ENCODE data around the gene EME2. TPM values are rescaled to one million over a fixed set of nuclear protein-coding genes. Genes with fewer than 3 reads are reported as not detected.
A peak's percentile ranks its signal among the peaks of the same experiment; 100 is the strongest.

Gene EME2
- total RNA-seq, 1 donor from 2014 or later = 5.2 TPM

GRCh38 chr16:1771864-1772361 lies 697 bp upstream of the EME2 start:
- no peaks in the 10 kb centered on the region for H3K27me3 ChIP-seq (ENCODE audit: control insufficient read depth in 3 of 3, insufficient read depth in 3 of 3, low read length in 3 of 3)

DNA sequence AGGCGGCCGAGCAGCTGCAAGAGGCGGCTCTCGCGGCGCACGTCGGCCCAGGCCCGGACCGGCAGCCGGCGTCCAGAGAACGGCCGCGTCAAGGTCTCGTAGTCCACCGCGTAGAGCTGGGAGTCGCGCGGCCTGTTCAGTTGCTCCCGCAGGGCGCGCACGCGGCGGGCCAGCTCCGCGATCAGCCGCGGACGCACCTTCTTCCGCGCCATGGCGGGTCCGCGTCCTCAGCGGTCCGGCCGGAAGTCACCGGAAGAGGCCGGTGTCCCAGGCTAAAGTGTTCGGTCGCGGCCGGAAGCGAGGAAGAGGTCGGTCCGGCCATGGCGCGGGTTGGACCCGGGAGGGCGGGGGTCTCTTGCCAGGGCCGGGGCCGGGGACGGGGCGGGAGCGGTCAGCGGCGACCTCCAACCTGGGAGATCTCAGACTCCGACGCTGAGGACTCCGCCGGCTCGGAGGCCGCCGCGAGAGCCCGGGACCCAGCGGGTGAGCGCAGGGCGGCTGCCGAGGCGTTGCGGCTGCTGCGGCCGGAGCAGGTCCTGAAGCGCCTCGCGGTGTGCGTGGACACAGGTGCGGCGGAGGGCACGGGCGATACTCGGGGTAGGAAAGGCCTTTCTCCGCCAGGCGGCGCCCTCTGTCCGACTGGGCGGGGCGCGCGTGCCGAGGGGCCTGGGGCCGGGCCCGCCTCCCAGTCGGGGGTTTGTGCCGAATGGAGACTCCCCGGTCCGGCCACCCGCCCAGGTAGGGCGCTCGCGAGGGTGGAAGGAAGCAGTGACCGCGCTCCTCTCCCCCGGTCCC lies 495 bp downstream of the EME2 start, which contains the start of gene MRPS34:
Gene MRPS34, minus strand, starts transcription at position 227 of the 795 bp plus-strand sequence. Its CDS starts 15 bp downstream, at position 212.
- H3K4me3 ChIP-seq (ENCODE audit: low read length in 3 of 3) = peak within 1 kb of the TSS; percentile 69 to 90 (median 90)
- H3K9me3 ChIP-seq (ENCODE audit: control insufficient read depth in 3 of 3, low read length in 3 of 3) = no peaks in the 10 kb centered on the region
- peaks cover 19 to 40% (median 31%) of the 10 kb centered on the region in 3 donors for H3K36me3 ChIP-seq (ENCODE audit: control insufficient read depth in 3 of 3, insufficient read depth in 3 of 3, low read length in 3 of 3)
- H3K27ac ChIP-seq (ENCODE audit: low read depth, low read length) = peak within 1 kb of the TSS; percentile 81
- no peaks in the 10 kb centered on the region for H3K27me3 ChIP-seq (ENCODE audit: control insufficient read depth in 3 of 3, insufficient read depth in 3 of 3, low read length in 3 of 3)
- peaks cover 29 to 49% (median 37%) of the 10 kb centered on the region in 3 donors for H3K4me1 ChIP-seq (ENCODE audit: control insufficient read depth in 3 of 3, insufficient read depth in 3 of 3, low read length in 3 of 3)
- H3K9ac ChIP-seq (ENCODE audit: low read depth in 1 of 3, low read length in 3 of 3) = peak within 1 kb of the TSS; percentile 82 to 95 (median 83)

More at GRCh38 chr16:1771864-1772361, 697 bp upstream of the EME2 start:
- Histone ChIP-seq H3K4me1 (ENCODE audit: control insufficient read depth in 3 of 3, insufficient read depth in 3 of 3, low read length in 3 of 3) (peaks cover 29 to 49% (median 37%) of the 10 kb centered on the region in 3 donors), H3K9ac (ENCODE audit: low read depth in 1 of 3, low read length in 3 of 3) (peak overlapping the region; percentile 74 to 95 (median 83)), H3K4me3 (ENCODE audit: low read length in 3 of 3) (peak overlapping the region; percentile 67 to 90 (median 90)), H3K36me3 (ENCODE audit: control insufficient read depth in 3 of 3, insufficient read depth in 3 of 3, low read length in 3 of 3) (peaks cover 26 to 37% (median 30%) of the 10 kb centered on the region in 3 donors), H3K27ac (ENCODE audit: low read depth, low read length) (peak overlapping the region; percentile 30), H3K9me3 (ENCODE audit: control insufficient read depth in 3 of 3, low read length in 3 of 3) (no peaks in the 10 kb centered on the region)

- Histone ChIP-seq H3K9me3 (ENCODE audit: control insufficient read depth in 3 of 3, low read length in 3 of 3) (no peaks in the 10 kb centered on the region), H3K27me3 (ENCODE audit: control insufficient read depth in 3 of 3, insufficient read depth in 3 of 3, low read length in 3 of 3) (no peaks in the 10 kb centered on the region), H3K9ac (ENCODE audit: low read depth in 1 of 3, low read length in 3 of 3) (peak overlapping the region; percentile 82 to 95 (median 83)), H3K4me3 (ENCODE audit: low read length in 3 of 3) (peak overlapping the region; percentile 69 to 90 (median 90)), H3K36me3 (ENCODE audit: control insufficient read depth in 3 of 3, insufficient read depth in 3 of 3, low read length in 3 of 3) (peaks cover 16 to 41% (median 33%) of the 10 kb centered on the region in 3 donors), H3K4me1 (ENCODE audit: control insufficient read depth in 3 of 3, insufficient read depth in 3 of 3, low read length in 3 of 3) (peaks cover 29 to 51% (median 37%) of the 10 kb centered on the region in 3 donors), H3K27ac (ENCODE audit: low read depth, low read length) (peak overlapping the region; percentile 81)
Observed at GRCh38 chr16:1773703-1774447, 1.3 kb downstream of the EME2 start.

GRCh38 chr16:1774448-1774780 lies 1.8 kb downstream of the EME2 start:
- Histone ChIP-seq H3K27ac (ENCODE audit: low read depth, low read length) (peak overlapping the region; percentile 81), H3K36me3 (ENCODE audit: control insufficient read depth in 3 of 3, insufficient read depth in 3 of 3, low read length in 3 of 3) (peaks cover 21 to 42% (median 33%) of the 10 kb centered on the region in 3 donors), H3K27me3 (ENCODE audit: control insufficient read depth in 3 of 3, insufficient read depth in 3 of 3, low read length in 3 of 3) (no peaks in the 10 kb centered on the region), H3K4me1 (ENCODE audit: control insufficient read depth in 3 of 3, insufficient read depth in 3 of 3, low read length in 3 of 3) (peaks cover 29 to 55% (median 37%) of the 10 kb centered on the region in 3 donors), H3K9me3 (ENCODE audit: control insufficient read depth in 3 of 3, low read length in 3 of 3) (no peaks in the 10 kb centered on the region), H3K4me3 (ENCODE audit: low read length in 3 of 3) (peak overlapping the region; percentile 14 to 35 (median 31)), H3K9ac (ENCODE audit: low read depth in 1 of 3, low read length in 3 of 3) (peak overlapping the region in 2 of 3 donors; percentile 82 to 95)

- H3K4me3 ChIP-seq (ENCODE audit: low read length in 3 of 3) = no peak overlapping the region
- peaks cover 31 to 56% (median 40%) of the 10 kb centered on the region in 3 donors for H3K4me1 ChIP-seq (ENCODE audit: control insufficient read depth in 3 of 3, insufficient read depth in 3 of 3, low read length in 3 of 3)
- H3K36me3 ChIP-seq (ENCODE audit: control insufficient read depth in 3 of 3, insufficient read depth in 3 of 3, low read length in 3 of 3) = peaks cover 26 to 50% (median 39%) of the 10 kb centered on the region in 3 donors
Observed at GRCh38 chr16:1775006-1775845, 2.6 kb downstream of the EME2 start.

GRCh38 chr16:1775846-1776671 lies 3.4 kb downstream of the EME2 start:
- Histone ChIP-seq H3K27ac (ENCODE audit: low read depth, low read length) (no peak overlapping the region), H3K36me3 (ENCODE audit: control insufficient read depth in 3 of 3, insufficient read depth in 3 of 3, low read length in 3 of 3) (peaks cover 34 to 57% (median 39%) of the 10 kb centered on the region in 3 donors), H3K9ac (ENCODE audit: low read depth in 1 of 3, low read length in 3 of 3) (no peak overlapping the region), H3K27me3 (ENCODE audit: control insufficient read depth in 3 of 3, insufficient read depth in 3 of 3, low read length in 3 of 3) (no peaks in the 10 kb centered on the region), H3K4me1 (ENCODE audit: control insufficient read depth in 3 of 3, insufficient read depth in 3 of 3, low read length in 3 of 3) (peaks cover 33 to 57% (median 43%) of the 10 kb centered on the region in 3 donors), H3K4me3 (ENCODE audit: low read length in 3 of 3) (no peak overlapping the region), H3K9me3 (ENCODE audit: control insufficient read depth in 3 of 3, low read length in 3 of 3) (no peaks in the 10 kb centered on the region)

More at GRCh38 chr16:1775006-1775845, 2.6 kb downstream of the EME2 start:
- Histone ChIP-seq H3K9ac (ENCODE audit: low read depth in 1 of 3, low read length in 3 of 3) (peak overlapping the region in 2 of 3 donors; percentile 82 to 95), H3K27ac (ENCODE audit: low read depth, low read length) (no peak overlapping the region), H3K9me3 (ENCODE audit: control insufficient read depth in 3 of 3, low read length in 3 of 3) (no peaks in the 10 kb centered on the region), H3K27me3 (ENCODE audit: control insufficient read depth in 3 of 3, insufficient read depth in 3 of 3, low read length in 3 of 3) (no peaks in the 10 kb centered on the region)

DNA sequence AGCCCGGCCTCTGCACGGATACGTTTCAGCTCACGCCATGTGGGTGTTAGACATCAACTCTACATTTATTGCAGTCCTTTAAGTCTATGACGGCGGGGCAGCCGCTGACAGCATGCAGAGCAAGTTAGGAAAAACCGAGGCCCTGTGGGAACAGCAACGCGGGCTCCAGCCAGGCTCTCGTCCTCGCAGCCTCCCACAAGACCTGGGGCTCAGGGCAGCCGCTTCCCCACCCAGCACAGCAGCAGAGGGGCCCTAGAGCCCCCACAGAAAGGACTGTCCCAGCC lies 4.0 kb downstream of the EME2 start:
- peaks cover 39 to 63% (median 48%) of the 10 kb centered on the region in 3 donors for H3K4me1 ChIP-seq (ENCODE audit: control insufficient read depth in 3 of 3, insufficient read depth in 3 of 3, low read length in 3 of 3)

DNA sequence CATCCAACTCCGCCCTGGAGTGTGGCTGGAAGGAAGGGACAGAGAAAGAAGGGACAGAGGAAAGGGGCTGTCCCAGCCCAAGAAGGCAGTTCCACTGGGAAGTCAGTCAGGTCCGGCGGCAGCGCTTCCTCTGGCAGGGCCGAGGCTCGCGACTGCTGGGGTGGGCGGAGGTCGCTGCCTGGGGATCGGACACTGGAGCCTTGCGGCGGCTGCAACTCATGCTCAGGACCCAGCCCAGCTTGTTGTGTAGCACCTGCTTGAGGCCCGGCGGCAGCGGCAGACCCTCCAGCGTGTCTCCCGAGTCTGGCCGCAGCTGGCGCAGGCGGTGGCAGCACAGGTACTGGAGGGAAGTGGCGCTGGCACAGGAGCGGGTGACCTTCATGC lies 4.4 kb downstream of the EME2 start:
- H3K36me3 ChIP-seq (ENCODE audit: control insufficient read depth in 3 of 3, insufficient read depth in 3 of 3, low read length in 3 of 3) = peaks cover 36 to 59% (median 39%) of the 10 kb centered on the region in 3 donors
- no peak overlapping the region for H3K27ac ChIP-seq (ENCODE audit: low read depth, low read length)
- no peaks in the 10 kb centered on the region for H3K27me3 ChIP-seq (ENCODE audit: control insufficient read depth in 3 of 3, insufficient read depth in 3 of 3, low read length in 3 of 3)
- H3K9ac ChIP-seq (ENCODE audit: low read depth in 1 of 3, low read length in 3 of 3) = no peak overlapping the region
- H3K9me3 ChIP-seq (ENCODE audit: control insufficient read depth in 3 of 3, low read length in 3 of 3) = no peaks in the 10 kb centered on the region
- H3K4me1 ChIP-seq (ENCODE audit: control insufficient read depth in 3 of 3, insufficient read depth in 3 of 3, low read length in 3 of 3) = peaks cover 39 to 62% (median 46%) of the 10 kb centered on the region in 3 donors
- H3K4me3 ChIP-seq (ENCODE audit: low read length in 3 of 3) = no peak overlapping the region

More for the DNA sequence above, 4.0 kb downstream of the EME2 start:
- Histone ChIP-seq H3K27me3 (ENCODE audit: control insufficient read depth in 3 of 3, insufficient read depth in 3 of 3, low read length in 3 of 3) (no peaks in the 10 kb centered on the region), H3K36me3 (ENCODE audit: control insufficient read depth in 3 of 3, insufficient read depth in 3 of 3, low read length in 3 of 3) (peaks cover 36 to 59% (median 39%) of the 10 kb centered on the region in 3 donors), H3K9ac (ENCODE audit: low read depth in 1 of 3, low read length in 3 of 3) (no peak overlapping the region), H3K4me3 (ENCODE audit: low read length in 3 of 3) (no peak overlapping the region), H3K27ac (ENCODE audit: low read depth, low read length) (no peak overlapping the region), H3K9me3 (ENCODE audit: control insufficient read depth in 3 of 3, low read length in 3 of 3) (no peaks in the 10 kb centered on the region)

All from skeletal muscle tissue (tissue), 4 donors.